ENCODE results near the gene PSD4. TPM values are rescaled to one million over a fixed set of nuclear protein-coding genes. Genes with fewer than 3 reads are reported as not detected.

PSD4 gene
- total RNA-seq, 1 experiment from 2014 or later = 0.60 TPM

DNA sequence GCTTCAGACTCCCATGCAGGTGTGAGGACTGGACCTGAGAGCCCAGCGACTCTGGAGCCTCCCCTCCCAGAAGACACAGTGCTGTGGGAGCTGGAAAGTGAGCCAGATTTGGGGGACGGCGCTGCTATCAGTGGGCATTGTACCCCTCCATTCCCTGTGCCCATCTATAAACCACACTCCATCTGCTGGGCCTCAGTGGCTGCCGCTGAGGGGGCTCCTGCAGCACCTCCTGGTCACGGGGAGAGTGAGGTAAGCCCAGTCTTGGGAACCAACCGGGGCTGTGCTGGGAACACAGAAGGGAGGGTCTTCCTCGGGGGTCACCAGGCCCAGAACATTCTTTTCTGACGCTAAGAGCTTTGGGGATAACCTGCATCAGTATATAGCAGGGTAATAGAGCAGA, 9.5 kb downstream of the PSD4 start:
- ChIA-PET CTCF (no interaction called here), POLR2A (ENCODE audit: low non-redundant PET) (no interaction called here)
- Histone ChIP-seq H3K36me3 (ENCODE audit: insufficient read depth, low read length, poor library complexity, severe bottlenecking) (no peaks in the 10 kb centered on the region), H3K27me3 (replicated peaks; ENCODE audit: insufficient read depth, low read depth, low read length, poor library complexity) (no peaks in the 10 kb centered on the region), H3K27ac (ENCODE audit: low read depth, low read length, poor library complexity, severe bottlenecking) (no peak overlapping the region), H3K4me1 (ENCODE audit: insufficient read depth, low read length, poor library complexity, severe bottlenecking) (no peaks in the 10 kb centered on the region), H3K4me3 (ENCODE audit: low read depth, low read length, poor library complexity, severe bottlenecking) (no peak overlapping the region), H3K9me3 (ENCODE audit: low read depth, low read length, poor library complexity, severe bottlenecking) (no peaks in the 10 kb centered on the region)
- TF ChIP-seq CTCF (conservative IDR thresholded peaks at IDR 0.05; ENCODE audit: low read depth, low read length) (no peak), EZH2 (IDR thresholded peaks at IDR 0.05; ENCODE audit: borderline replicate concordance, low read depth, low read length, poor library complexity, severe bottlenecking) (no peak)
- intact Hi-C loops (cut with micrococcal nuclease; ENCODE audit: unreplicated experiment) = no loop called here
- BruUV-seq (replicated peaks) = no TSS peak
- DNase-seq (ENCODE audit: low spot score) = no peak

DNA sequence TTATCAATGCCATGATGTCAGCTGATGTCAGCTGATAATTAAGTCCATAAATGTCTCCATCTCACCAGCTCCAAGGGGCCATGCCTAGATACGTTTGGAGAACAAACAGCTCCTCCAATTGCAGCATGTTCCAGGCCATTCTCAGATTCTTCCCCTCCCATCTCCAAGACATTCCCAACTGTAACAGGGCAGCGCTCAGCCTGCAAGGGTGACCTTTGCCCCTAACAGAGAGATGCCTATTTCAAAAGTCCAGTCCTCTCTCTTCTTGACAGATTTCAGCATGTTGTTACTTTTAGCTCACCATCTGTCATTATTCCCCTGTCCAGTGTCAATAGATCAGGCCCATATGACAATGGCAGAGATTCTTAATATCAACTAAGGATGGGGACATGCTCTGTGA, 9.9 kb downstream of the PSD4 start:
- Histone ChIP-seq H3K9me3 (ENCODE audit: low read depth, low read length, poor library complexity, severe bottlenecking) (no peaks in the 10 kb centered on the region), H3K36me3 (ENCODE audit: insufficient read depth, low read length, poor library complexity, severe bottlenecking) (no peaks in the 10 kb centered on the region), H3K4me1 (ENCODE audit: insufficient read depth, low read length, poor library complexity, severe bottlenecking) (no peaks in the 10 kb centered on the region), H3K4me3 (ENCODE audit: low read depth, low read length, poor library complexity, severe bottlenecking) (no peak overlapping the region), H3K27ac (ENCODE audit: low read depth, low read length, poor library complexity, severe bottlenecking) (no peak overlapping the region), H3K27me3 (replicated peaks; ENCODE audit: insufficient read depth, low read depth, low read length, poor library complexity) (no peaks in the 10 kb centered on the region)
- no peak for TF ChIP-seq EZH2 (IDR thresholded peaks at IDR 0.05; ENCODE audit: borderline replicate concordance, low read depth, low read length, poor library complexity, severe bottlenecking)
- no peak for TF ChIP-seq CTCF (conservative IDR thresholded peaks at IDR 0.05; ENCODE audit: low read depth, low read length)
- intact Hi-C loops (cut with micrococcal nuclease; ENCODE audit: unreplicated experiment) = no loop called here
- CTCF ChIA-PET = interaction anchor here (0.6 kb wide), 1 partner anchor 52 kb away, joined by 3 read pairs; no protein-coding TSS in a partner anchor
- BruUV-seq (replicated peaks) = no TSS peak
- no peak for DNase-seq (ENCODE audit: low spot score)
- POLR2A ChIA-PET (ENCODE audit: low non-redundant PET) = no interaction called here

GRCh38 chr2:113184531-113185230, 10.9 kb downstream of the PSD4 start:
- CTCF ChIA-PET = interaction anchor here (0.6 kb wide), 1 partner anchor 19 kb away, joined by 8 read pairs; no protein-coding TSS in a partner anchor
- no peak for DNase-seq (ENCODE audit: low spot score)
- no peak overlapping the region for H3K4me3 ChIP-seq (ENCODE audit: low read depth, low read length, poor library complexity, severe bottlenecking)
- no peak for TF ChIP-seq EZH2 (IDR thresholded peaks at IDR 0.05; ENCODE audit: borderline replicate concordance, low read depth, low read length, poor library complexity, severe bottlenecking)
- TF ChIP-seq CTCF (conservative IDR thresholded peaks at IDR 0.05; ENCODE audit: low read depth, low read length) = no peak
- no peaks in the 10 kb centered on the region for H3K36me3 ChIP-seq (ENCODE audit: insufficient read depth, low read length, poor library complexity, severe bottlenecking)
- no peaks in the 10 kb centered on the region for H3K9me3 ChIP-seq (ENCODE audit: low read depth, low read length, poor library complexity, severe bottlenecking)
- H3K27me3 ChIP-seq (replicated peaks; ENCODE audit: insufficient read depth, low read depth, low read length, poor library complexity) = no peaks in the 10 kb centered on the region
- intact Hi-C loops (cut with micrococcal nuclease; ENCODE audit: unreplicated experiment) = no loop called here
- no peaks in the 10 kb centered on the region for H3K4me1 ChIP-seq (ENCODE audit: insufficient read depth, low read length, poor library complexity, severe bottlenecking)
- POLR2A ChIA-PET (ENCODE audit: low non-redundant PET) = no interaction called here
- BruUV-seq (replicated peaks) = no TSS peak
- H3K27ac ChIP-seq (ENCODE audit: low read depth, low read length, poor library complexity, severe bottlenecking) = no peak overlapping the region
